ENCODE results near the gene TNN.
"Not testable (repeated sequence)": the region's sequence is repeated elsewhere in the genome, so short reads cannot be mapped to it uniquely, and the experiment has no call there.

The TNN gene

GRCh38 chr1:175072099-175072951, 4.7 kb downstream of the TNN start:
- peak; percentile 93 for DNase-seq

DNA sequence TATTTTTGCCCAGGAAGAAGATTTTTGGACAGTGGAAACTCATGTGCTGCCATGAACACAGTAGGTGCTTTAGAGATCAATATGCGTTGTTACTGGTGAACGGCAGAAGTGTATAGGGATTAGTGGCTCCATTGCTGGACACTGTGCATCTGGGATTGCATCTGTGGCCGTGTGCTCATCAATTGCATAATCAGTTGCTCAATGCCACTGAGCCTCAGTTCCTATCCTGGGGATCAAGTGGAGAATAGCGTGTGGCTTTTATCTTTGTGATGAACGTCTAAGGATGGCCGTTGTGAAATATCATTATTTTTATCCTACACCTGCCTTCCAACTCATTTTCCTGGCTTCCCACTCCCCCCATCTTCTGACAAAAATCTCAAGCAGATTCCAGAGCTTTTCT, 5.4 kb downstream of the TNN start:
- DNase-seq = peak; percentile 54

DNA sequence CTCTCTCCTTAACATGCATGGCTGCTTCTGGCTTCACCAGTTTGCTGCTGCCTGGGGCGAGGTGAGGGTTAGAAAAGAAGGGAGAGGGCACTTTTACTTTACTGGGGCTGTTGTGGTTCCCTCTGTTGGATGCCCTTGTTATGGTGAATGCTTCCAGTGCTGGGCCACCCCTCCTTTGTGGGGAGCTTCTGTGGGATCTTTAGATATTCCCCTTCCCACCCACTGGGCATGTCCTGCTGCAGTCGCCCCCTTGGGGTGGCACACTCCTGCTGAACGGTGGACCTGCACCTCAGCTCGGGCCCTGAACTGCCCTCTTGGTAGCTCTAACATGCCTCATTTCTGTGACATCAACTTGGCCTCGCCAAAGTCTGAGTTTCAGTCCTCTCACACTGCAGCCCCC, 6.0 kb downstream of the TNN start:
- DNase-seq = no peak

GRCh38 chr1:175075572-175076568, 8.2 kb downstream of the TNN start:
- peak; percentile 81 for DNase-seq

- DNase-seq = no peak
Observed at GRCh38 chr1:175077356-175078030, 9.9 kb downstream of the TNN start.

- no peak for DNase-seq
Observed at GRCh38 chr1:175078629-175079028, 11.0 kb downstream of the TNN start.

- no peak for DNase-seq
Observed at GRCh38 chr1:175079338-175079737, 11.7 kb downstream of the TNN start.

- no peak for DNase-seq
Observed at GRCh38 chr1:175080030-175080429, 12.4 kb downstream of the TNN start.

DNA sequence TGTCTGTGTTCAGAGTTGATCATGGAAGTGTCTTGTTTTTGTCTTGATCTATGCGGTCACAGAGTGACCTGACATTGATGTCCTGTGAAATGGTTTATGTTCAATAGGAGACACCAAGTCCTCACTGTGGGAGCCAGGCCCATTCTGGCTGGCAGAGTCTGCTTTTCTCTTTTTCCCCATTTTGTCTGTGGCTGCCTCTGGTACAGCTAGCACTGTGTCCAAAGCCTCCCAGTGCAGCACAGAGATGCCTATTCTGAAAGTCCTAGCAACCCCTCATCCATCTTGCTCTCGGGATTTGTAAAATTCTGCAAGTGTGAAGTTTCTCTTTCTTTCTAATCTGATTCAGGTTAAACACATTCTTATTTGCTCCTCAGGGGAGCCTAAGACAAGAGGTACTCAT, 14.3 kb downstream of the TNN start:
- DNase-seq = no peak

DNA sequence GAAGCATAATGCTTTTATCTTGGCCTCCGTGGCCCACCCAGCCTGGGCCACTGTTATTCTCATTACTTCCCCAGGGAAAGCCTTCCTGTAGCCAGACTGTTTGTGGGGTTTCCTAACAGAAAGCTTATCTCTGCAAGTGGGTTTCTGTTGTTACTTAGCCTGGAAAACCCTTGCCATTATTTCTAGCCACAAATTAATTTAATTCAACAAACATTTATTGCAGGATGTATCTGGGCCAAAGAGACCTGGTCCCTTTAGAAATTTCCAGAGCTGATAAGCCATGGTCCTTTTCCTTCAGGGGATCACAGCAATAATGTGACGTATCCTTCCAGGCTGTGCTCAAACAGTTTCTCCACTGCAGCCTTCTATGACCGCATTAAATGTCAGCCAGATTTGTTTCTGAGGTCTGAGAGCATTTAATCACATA, 20.9 kb downstream of the TNN start:
- no peak for DNase-seq

- DNase-seq = no peak
Observed at GRCh38 chr1:175089136-175089718, 21.6 kb downstream of the TNN start.

DNA sequence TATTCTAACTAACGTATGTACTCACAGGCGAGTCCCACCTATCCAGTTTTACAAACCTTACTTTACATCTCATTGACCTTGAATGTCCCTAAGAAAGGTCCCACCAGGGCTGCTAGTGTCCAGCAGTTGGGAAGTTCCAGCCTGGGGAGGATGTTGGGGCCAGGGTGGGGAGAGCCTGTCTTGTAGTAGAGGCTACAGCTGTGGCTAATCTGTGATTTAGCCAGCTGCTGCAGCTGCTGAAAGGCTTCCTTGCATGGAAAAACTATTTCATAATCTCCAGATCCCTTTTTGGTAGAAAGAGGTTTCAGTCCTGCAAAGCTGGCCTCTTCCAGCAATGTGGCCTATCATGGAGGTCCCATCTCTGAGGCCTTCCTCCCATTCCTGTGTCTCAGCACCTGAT, 23.1 kb downstream of the TNN start:
- DNase-seq = no peak

GRCh38 chr1:175094626-175095025, 27.0 kb downstream of the TNN start:
- DNase-seq = no peak

DNA sequence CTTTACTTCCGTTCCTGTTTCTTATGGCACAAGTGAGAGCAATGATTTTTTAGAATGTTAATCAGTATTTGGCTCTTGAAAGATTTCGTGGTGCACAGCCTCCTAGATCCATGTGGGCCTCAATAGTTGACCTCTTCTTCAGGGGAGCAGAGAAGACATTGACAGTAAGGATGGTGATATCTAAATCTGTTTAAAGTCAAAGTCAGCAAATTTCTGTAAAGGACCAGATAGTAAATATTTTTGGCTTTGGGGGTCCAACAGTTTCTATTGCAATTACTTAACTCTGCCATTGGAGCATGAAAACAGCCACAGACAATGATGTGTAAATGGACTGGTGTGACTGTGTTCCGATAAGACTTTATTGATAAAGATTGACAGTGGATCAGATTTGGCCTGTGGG, 27.4 kb downstream of the TNN start:
- DNase-seq = no peak

DNA sequence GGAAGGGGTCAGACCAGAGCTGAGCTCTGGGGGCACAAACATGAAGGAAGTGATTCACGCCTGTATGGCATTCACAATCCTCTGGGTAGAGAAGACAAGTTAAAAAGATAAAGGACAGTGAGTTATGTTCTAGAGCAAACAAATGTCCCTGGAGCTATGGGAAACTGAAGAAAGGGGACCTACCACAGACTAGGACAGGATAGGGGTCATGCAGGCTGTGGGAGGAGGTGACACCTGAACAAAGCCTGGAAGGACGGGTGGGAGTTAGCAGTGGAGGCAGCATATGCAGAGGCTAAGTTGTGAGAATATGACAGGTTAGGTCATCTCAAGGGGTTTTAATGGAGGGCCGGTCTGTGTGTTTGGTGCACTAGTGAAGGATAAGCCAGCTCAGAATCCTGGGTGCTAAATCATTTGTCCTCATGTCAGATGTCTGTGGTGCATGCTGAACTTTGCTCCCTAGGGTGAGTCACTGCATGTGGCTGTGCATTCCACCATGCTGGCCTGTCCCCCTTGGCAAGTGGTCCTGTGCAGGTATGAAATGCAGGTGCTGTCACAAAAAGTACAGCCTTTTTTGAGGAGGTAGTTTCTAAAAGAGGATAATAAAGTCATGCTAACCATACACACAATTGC, 28.5 kb downstream of the TNN start:
- DNase-seq = no peak

GRCh38 chr1:175097361-175097760, 29.7 kb downstream of the TNN start:
- DNase-seq = no peak

GRCh38 chr1:175099916-175100315, 32.3 kb downstream of the TNN start:
- DNase-seq = no peak

DNA sequence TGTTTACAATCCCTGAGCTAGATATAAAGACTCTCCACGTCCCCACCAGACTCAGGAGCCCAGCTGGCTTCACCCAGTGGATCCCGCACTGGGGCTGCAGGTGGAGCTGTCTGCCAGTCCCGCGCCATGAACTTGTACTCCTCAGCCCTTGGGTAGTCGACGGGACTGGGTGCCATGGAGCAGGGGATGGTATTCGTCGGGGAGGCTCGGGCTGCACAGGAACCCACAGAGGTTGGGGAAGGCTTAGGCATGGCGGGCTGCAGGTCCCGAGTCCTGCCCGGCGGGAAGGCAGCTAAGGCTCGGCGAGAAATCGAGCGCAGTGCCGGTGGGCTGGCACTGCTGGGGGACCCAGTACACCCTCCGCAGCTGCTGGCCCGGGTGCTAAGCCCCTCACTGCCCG, 34.5 kb downstream of the TNN start:
- DNase-seq = not testable (repeated sequence)

DNA sequence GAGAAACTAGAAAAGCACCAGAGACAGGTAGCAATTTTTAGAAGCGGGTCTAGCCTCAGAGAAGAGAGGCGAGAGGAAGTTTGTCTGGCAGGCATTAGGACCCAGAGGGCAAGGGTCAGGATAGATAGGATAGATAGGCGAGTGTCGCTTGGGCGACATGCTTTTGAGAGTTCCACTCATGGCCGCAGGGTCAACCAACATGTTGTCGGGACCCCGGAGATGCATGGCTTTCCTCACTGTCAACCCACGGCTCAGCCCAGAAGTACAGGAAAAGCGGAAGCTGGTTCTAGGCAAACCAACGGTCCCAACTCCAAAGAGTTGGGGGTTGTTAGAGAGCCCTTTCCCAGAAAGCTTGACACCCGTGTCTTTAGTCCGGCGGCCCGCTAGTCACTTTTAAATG, 38.9 kb downstream of the TNN start:
- not testable (repeated sequence) for DNase-seq

DNA sequence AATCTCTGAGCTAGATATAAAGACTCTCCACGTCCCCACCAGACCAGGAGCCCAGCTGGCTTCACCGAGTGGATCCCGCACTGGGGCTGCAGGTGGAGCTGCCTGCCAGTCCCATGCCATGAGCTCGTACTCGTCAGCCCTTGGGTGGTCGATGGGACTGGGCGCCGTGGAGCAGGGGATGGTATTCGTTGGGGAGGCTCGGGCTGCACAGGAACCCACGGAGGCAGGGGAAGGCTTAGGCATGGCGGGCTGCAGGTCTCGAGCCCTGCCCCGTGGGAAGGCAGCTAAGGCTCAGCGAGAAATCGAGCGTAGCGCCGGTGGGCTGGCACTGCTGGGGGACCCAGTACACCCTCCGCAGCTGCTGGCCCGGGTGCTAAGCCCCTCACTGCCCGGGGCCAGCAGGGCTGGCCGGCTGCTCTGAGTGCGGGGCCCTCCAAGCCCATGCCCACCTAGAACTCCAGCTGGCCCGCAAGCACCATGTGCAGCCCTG, 40.7 kb downstream of the TNN start:
- DNase-seq = not testable (repeated sequence)

- DNase-seq = no peak
Observed at GRCh38 chr1:175114996-175115395, 47.4 kb downstream of the TNN start.

DNA sequence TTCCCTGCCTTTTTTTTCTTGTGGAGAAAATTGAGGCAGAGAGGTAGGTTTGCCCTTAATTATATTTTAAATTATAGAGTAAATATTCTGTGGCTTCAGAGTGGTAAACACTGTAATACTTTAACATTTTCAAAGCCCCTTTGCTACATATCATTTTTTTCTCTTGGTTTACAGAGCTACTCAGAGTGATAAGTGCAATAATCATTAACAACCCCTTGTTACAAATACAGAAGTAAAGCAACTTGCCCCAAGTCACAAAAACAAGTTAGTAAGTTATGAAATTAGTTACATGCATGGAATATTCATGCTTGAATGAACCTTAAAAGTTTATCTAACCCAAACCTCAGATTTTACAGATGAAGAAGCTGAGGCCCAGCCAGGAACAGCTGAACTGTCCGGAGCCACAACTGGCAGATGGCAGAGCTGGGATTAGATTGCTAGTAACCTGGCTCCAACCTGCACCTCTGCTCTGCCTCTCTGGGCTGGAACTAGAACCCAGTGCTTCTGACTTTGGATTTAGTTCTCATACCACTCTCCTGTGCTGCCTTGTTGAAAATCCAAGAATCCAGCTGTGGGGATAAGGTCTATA, 48.7 kb downstream of the TNN start:
- no peak for DNase-seq

Data from fibroblast of skin of right biceps (primary cell).